ENCODE data around the gene PIP5K1C.

Gene PIP5K1C

GRCh38 chr19:3700242-3701032 lies at the start of gene PIP5K1C:
Gene PIP5K1C, minus strand, starts transcription at chr19:3700468. Its CDS starts 78 bp downstream, at chr19:3700390.
- peak; percentile 21 for DNase-seq

DNA sequence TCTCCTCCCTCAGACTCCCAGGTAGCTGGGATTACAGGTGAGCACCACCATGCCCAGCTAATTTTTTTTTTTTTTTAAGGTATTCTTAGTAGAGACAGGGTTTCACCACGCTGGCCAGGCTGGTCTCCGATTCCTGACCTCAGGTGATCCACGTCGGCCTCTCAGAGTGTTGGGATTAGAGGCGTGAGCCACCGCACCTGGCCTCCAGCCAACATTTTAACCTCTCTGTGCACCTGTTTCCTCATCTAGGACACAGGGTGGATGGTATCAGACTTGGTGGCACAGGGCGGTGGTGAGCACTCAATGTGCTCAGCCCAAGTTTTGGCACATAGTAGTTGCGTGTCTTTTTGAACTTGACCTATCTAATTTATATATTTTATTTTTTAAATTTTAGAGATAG lies 48.7 kb upstream of the PIP5K1C start:
- DNase-seq, result no peak

GRCh38 chr19:3746371-3747056 lies 46.2 kb upstream of the PIP5K1C start:
- DNase-seq, result no peak

GRCh38 chr19:3745363-3746045 lies 45.2 kb upstream of the PIP5K1C start:
- DNase-seq, result no peak

- DNase-seq, result no peak
Measured at GRCh38 chr19:3743486-3743885, 43.2 kb upstream of the PIP5K1C start.

GRCh38 chr19:3740431-3740830 lies 40.2 kb upstream of the PIP5K1C start:
- no peak for DNase-seq

DNA sequence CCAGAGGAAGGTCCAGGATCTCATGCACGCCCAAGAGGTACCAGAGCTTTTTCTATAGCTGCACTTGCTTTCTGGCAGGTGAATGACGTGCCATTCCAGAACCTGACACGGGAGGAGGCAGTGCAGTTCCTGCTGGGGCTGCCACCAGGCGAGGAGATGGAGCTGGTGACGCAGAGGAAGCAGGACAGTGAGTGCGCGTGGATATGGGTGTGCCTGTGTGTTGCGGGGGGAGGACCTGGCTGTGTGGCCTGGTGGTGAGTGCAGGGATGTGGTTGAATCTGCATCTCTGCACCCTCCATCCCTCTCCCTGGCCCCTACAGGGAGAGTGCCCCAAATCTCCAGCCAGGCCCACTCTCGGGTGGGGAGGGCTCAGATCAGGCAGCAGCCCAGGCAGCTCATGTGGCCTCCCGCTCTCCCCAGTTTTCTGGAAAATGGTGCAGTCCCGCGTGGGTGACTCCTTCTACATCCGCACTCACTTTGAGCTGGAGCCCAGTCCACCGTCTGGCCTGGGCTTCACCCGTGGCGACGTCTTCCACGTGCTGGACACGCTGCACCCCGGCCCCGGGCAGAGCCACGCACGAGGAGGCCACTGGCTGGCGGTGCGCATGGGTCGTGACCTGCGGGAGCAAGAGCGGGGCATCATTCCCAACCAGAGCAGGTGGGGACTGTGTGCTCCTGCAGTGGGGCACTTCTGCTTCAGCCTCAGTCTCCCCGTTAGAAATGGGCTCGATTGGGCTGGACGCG lies 38.4 kb upstream of the PIP5K1C start:
- DNase-seq, result no peak

DNA sequence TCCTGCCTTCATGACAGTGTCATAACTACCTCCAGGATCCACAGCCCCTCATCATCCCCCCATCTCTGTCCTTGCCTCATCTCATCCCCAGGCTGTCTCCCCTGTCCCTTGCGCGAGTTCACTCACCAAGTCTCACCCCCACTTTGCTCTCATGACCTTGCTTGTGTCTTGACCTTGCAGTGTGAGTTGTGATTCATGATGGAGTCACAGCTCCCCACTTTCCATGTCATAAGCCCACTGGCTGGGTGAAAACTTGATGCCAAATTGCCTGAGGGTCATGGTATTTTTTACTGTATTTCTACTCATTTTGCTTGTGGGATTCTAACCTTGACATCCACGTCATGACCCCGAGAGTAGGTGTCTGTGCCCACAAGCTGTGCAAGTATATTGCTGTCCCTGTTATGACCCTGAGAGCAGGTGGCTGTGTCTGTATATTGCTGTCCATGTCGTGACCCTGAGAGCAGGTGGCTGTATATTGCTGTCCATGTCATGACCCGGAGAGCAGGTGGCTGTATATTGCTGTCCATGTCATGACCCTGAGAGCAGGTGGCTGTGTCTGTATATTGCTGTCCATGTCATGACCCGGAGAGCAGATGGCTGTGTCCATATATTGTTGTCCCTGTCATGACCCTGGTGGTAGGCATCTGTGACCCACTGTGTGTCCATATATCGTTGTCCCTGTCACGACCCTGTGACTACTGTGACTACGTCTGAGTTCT lies 37.4 kb upstream of the PIP5K1C start:
- no peak for DNase-seq

DNA sequence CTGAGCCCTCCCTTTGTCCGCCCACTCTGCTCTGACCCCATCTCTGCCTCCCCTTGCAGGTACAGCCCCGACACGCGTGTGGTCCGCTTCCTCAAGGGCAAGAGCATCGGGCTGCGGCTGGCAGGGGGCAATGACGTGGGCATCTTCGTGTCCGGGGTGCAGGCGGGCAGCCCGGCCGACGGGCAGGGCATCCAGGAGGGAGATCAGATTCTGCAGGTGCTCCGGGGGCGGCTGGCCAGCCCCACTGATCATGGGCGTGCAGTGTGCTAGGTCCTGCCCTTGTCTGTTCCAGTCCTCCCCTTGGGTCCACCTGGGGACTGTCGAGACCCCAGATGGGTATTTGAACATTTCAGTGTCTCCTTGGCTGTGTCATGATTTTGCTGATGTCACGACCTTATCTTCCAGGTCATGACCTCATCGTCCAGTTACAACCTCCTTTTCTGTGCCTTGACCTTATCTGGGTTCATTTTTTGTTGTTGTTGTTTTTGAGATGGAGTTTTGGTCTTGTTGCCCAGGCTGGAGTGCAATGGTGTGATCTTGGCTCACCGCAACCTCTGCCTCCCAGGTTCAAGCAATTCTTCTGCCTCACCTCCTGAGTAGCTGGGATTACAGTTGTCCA lies 35.9 kb upstream of the PIP5K1C start:
- no peak for DNase-seq

DNA sequence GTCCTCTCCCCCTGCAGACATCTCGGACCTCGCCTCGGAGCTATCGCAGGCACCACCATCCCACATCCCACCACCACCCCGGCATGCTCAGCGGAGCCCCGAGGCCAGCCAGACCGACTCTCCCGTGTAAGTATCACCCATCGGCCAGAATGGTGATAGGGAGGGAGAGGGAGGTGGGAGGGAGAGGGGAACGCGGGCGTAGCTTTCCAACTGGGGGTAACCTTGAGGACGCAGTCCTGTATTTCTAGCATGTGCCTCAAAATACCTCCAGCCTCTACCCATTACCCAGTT lies 34.0 kb upstream of the PIP5K1C start:
- DNase-seq, result no peak

GRCh38 chr19:3733549-3734309 lies 33.5 kb upstream of the PIP5K1C start:
- no peak for DNase-seq

- DNase-seq, result no peak
Measured at GRCh38 chr19:3732108-3732507, 31.8 kb upstream of the PIP5K1C start.

DNA sequence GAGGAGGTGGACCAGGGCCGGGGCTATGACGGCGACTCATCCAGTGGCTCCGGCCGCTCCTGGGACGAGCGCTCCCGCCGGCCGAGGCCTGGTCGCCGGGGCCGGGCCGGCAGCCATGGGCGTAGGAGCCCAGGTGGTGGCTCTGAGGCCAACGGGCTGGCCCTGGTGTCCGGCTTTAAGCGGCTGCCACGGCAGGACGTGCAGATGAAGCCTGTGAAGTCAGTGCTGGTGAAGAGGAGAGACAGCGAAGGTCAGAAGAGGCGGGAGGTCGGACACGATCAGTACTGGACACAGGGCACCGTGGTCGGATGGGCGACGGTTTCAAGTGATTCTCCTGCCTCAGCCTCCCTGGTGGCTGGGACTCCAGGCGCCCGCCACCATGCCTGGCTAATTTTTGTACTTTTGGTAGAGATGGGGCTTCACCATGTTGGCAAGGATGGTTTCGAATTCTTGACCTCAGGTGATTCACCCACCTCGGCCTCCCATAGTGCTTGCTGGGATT lies 30.2 kb upstream of the PIP5K1C start:
- no peak for DNase-seq

- no peak for DNase-seq
Measured at GRCh38 chr19:3725640-3726310, 25.5 kb upstream of the PIP5K1C start.

DNA sequence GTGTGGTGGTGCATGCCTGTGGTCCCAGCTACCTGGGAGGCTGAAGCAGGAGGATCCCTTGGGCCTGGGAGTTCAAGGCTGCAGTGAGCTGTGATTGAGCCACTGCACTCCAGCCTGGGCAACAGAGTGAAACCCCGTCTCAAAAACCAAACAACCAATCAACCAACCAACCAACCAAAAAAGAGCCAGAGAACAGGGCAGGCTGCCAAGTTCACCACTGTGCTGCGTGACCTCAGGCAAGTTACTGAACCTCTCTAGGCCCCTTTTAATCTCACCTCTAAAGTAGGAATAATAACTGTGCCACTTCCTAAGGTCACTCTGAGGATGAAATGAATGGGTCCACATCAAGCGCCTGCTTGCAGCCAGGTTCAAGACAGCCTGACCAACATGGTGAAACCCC lies 24.9 kb upstream of the PIP5K1C start:
- no peak for DNase-seq

GRCh38 chr19:3723883-3724282 lies 23.6 kb upstream of the PIP5K1C start:
- DNase-seq, result no peak

GRCh38 chr19:3723110-3723488 lies 22.8 kb upstream of the PIP5K1C start:
- DNase-seq, result no peak

DNA sequence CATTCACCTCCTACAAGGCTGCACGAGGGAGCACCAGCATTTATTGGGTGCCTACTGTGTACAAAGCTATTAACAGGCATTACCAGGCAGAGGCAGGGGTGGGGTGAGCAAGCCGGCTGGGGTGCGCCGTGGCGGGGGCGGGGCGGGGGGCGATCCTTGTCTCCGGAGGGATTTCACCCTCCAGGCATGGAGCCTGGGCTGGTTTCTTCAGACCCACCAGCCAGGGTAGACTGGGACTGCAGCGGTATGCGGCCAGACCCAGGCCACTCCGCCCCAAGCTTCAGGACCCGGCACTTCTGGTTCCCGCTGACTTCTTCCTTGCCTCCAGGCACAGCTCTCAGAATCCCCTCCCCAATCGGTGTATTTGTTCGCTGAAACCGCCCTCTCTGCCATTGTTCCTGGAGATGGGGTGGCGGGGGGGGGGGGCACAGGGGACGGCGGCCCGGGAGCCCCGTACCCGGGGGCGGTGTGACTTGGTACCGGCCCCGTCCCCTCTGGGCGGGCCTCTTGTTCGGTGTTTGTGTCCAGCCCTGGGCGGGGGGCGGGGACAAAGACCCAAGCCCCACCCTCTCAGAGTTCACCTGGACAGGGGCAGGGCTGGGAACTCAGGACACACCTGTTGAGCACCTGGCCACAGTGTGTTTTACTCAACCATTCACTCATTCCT lies 22.3 kb upstream of the PIP5K1C start:
- no peak for DNase-seq

DNA sequence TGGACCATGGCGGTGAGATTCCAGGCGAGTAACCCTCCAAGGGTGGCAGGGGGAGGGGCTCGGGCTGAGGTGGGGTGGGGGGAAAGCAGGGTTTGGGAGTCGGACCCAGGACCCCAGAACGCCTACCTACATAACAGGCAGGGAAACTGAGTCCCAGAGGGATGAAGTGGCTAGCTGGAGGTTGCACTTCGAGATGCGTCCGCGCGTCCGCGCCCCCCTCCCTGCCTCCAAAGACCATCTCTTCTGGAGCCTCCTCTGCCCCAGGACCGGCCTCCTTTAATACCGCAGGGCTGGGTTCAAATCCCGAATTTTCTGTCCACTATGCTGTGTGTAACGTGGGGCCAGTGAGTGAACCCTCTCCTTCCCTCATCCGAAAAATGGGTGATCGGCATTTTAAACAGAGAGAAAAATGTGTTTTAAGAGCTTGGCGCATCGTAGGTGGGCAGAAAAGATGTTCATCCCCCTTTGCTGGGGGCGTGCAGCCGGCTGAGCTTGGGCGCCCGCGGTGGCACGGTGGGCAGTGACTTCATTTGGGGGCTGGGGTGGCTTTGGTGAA lies 21.7 kb upstream of the PIP5K1C start:
- DNase-seq, result no peak
